CD14-positive monocyte (primary cell): ENCODE results near the gene SMARCAD1. TPM values are rescaled to one million over a fixed set of nuclear protein-coding genes. Genes with fewer than 3 reads are reported as not detected.

ENCODE experiments used
- DNase-seq, 3 donors: peaks; one replicate each; pipeline ENCODE4 v3.0.0-alpha.2; 2011 to 2022
- H2AFZ ChIP-seq: 2 replicates; pipeline ENCODE4 v1.6.0; 2012; ENCODE audit warnings: mild to moderate bottlenecking, low read depth, low read length, inconsistent platforms; ENCODE audit not compliant: insufficient read depth, poor library complexity, severe bottlenecking
- H3K27ac ChIP-seq, 2 donors: 1 replicate in 1 of 2; 2 replicates in 1 of 2; pipeline ENCODE4 v1.5.1; 2012 to 2013; ENCODE audit warnings: low read length in 2 of 2, control low read depth in 1 of 2, inconsistent platforms in 1 of 2, low read depth in 1 of 2, mild to moderate bottlenecking in 1 of 2
- H3K27me3 ChIP-seq, 2 donors: one replicate each; pipeline versions ENCODE4 v1.6.0 to v1.6.1; 2011 to 2013; ENCODE audit warnings: low read length in 2 of 2; ENCODE audit not compliant: control insufficient read depth in 2 of 2, insufficient read depth in 2 of 2
- H3K36me3 ChIP-seq, 2 donors: replicated peaks in 1 of 2; 1 replicate in 1 of 2; 2 replicates in 1 of 2; pipeline versions ENCODE4 v1.5.1 to v1.6.1; 2012 to 2013; ENCODE audit warnings: low read length in 2 of 2, control low read depth in 1 of 2, inconsistent platforms in 1 of 2, mild to moderate bottlenecking in 1 of 2; ENCODE audit not compliant: insufficient read depth in 2 of 2, control insufficient read depth in 1 of 2
- H3K4me1 ChIP-seq, 2 donors: 1 replicate in 1 of 2; 2 replicates in 1 of 2; pipeline versions ENCODE4 v1.5.1 to v1.6.1; 2012 to 2013; ENCODE audit warnings: low read length in 2 of 2, control low read depth in 1 of 2, inconsistent platforms in 1 of 2, mild to moderate bottlenecking in 1 of 2, moderate library complexity in 1 of 2; ENCODE audit not compliant: insufficient read depth in 2 of 2, control insufficient read depth in 1 of 2
- H3K4me2 ChIP-seq: replicated peaks from 2 replicates; pipeline ENCODE3; 2012; ENCODE audit warnings: low read length, moderate library complexity, mild to moderate bottlenecking; ENCODE audit not compliant: poor library complexity, severe bottlenecking; ENCODE audit errors: extremely low read depth
- H3K4me3 ChIP-seq, 3 experiments: fragments of 200-600 bp in 1 of 3; sonication (generic) in 1 of 3; replicated peaks in 1 of 3; 1 replicate in 2 of 3; 2 replicates in 1 of 3; pipeline ENCODE4 v1.5.1; 2011 to 2013; ENCODE audit warnings: low read length in 3 of 3, mild to moderate bottlenecking in 3 of 3, control low read depth in 2 of 3, low read depth in 2 of 3, inconsistent platforms in 1 of 3, moderate library complexity in 1 of 3
- H3K79me2 ChIP-seq: 2 replicates; pipeline ENCODE4 v1.6.0; 2012; ENCODE audit warnings: mild to moderate bottlenecking, control low read depth, inconsistent platforms, low read length, moderate library complexity; ENCODE audit not compliant: insufficient read depth
- H3K9ac ChIP-seq: 2 replicates; pipeline ENCODE4 v1.6.0; 2017; ENCODE audit warnings: low read length, mild to moderate bottlenecking; ENCODE audit not compliant: insufficient read depth, poor library complexity, severe bottlenecking
- H3K9me3 ChIP-seq, 2 donors: replicated peaks in 1 of 2; 1 replicate in 1 of 2; 2 replicates in 1 of 2; pipeline versions ENCODE4 v1.5.1 to v1.6.1; 2012 to 2013; ENCODE audit warnings: low read length in 2 of 2, control low read depth in 1 of 2; ENCODE audit not compliant: control insufficient read depth in 1 of 2, insufficient read depth in 1 of 2
- H4K20me1 ChIP-seq: 2 replicates; pipeline ENCODE4 v1.6.0; 2012; ENCODE audit warnings: mild to moderate bottlenecking, low read length, control low read depth, moderate library complexity; ENCODE audit not compliant: insufficient read depth
- H3K27ac Mint-ChIP-seq, 7 donors: one replicate each; pipeline ENCODE4 v1.8.0; 2020; ENCODE audit warnings: mild to moderate bottlenecking in 7 of 7, mixed read lengths in 7 of 7, moderate library complexity in 6 of 7, inconsistent platforms in 2 of 7
- H3K27me3 Mint-ChIP-seq, 3 donors: one replicate each; pipeline ENCODE4 v1.8.0; 2021 to 2022; ENCODE audit warnings: low read depth in 3 of 3, mild to moderate bottlenecking in 3 of 3, mixed read lengths in 3 of 3, moderate library complexity in 3 of 3, inconsistent platforms in 1 of 3
- H3K36me3 Mint-ChIP-seq, 2 donors: one replicate each; pipeline ENCODE4 v1.8.0; 2020; ENCODE audit warnings: mixed read lengths in 2 of 2, inconsistent platforms in 1 of 2, mild to moderate bottlenecking in 1 of 2
- H3K4me1 Mint-ChIP-seq: one replicate; pipeline ENCODE4 v1.8.0; 2020; ENCODE audit warnings: mild to moderate bottlenecking, mixed read lengths
- H3K4me3 Mint-ChIP-seq, 2 donors: one replicate each; pipeline ENCODE4 v1.8.0; 2020; ENCODE audit warnings: mild to moderate bottlenecking in 2 of 2, mixed read lengths in 2 of 2, moderate library complexity in 1 of 2
- H3K9me3 Mint-ChIP-seq, 7 donors: one replicate each; pipeline ENCODE4 v1.8.0; 2020 to 2022; ENCODE audit warnings: mixed read lengths in 7 of 7, mild to moderate bottlenecking in 6 of 7, moderate library complexity in 6 of 7, inconsistent platforms in 2 of 7
- WGBS: methylation state at CpG from one replicate; pipeline ENCODE4 v1.1.5; 2013; ENCODE audit warnings: missing lambda C conversion rate; ENCODE audit not compliant: insufficient coverage; 5-methylcytosine and 5-hydroxymethylcytosine counted together
- intact Hi-C, 2 donors: fragments of 100-400 bp; cut with micrococcal nuclease; formaldehyde crosslinking; loops; one replicate each; pipeline versions ENCODE4 v1.15.0 to v1.15.1; 2023
- polyA plus RNA-seq, 3 donors: library from polyadenylated mRNA; depleted of rRNA in 1 of 3; unstranded in 2 of 3; stranded (reverse) in 1 of 3; fragments of 300-500 nt in 2 of 3; fragments of >200 nt in 1 of 3; fragmentation: Illumina TruSeq in 2 of 3; gene quantifications; 1 replicate in 2 of 3; 2 replicates in 1 of 3; pipeline ENCODE4 v1.2.3, GENCODE V29; 2012 to 2021
- TF ChIP-seq, protein P1 (sequence below): fragments of 200-600 bp; IDR thresholded peaks from one replicate; pipeline ENCODE4 v1.8.0; 2022; ENCODE audit warnings: antibody characterized with exemption, mild to moderate bottlenecking

Gene SMARCAD1
- polyA plus RNA-seq, 3 donors = 4.9 to 7.0 (median 6.6) TPM

DNA sequence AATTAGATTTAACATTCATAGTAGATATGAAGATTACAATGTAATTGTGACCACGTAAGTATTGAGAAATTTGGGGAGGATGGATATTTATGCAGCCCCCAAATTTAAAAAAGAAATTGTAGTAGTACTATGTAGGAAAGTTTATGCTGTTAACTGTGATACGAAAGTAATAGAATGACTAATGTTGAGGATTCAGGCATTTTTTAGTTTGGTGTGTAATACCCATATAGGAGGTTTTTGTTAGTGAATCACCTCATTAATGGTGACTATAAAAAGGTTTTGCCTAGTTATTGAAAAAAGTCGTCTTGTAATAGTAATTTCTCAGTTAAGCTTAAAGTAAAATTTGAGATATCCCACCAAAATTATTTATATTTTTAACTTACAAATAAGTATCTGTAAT is 67.2 kb downstream of the SMARCAD1 start:
- Histone ChIP-seq H2AFZ (no peak overlapping the region), H3K9me3 (no peaks in the 10 kb centered on the region), H3K9ac (no peak overlapping the region), H3K4me2 (no peak overlapping the region), H3K4me1 (no peaks in the 10 kb centered on the region), H3K27ac (no peak overlapping the region), H3K79me2 (no peaks in the 10 kb centered on the region), H4K20me1 (no peaks in the 10 kb centered on the region), H3K36me3 (peaks cover 59 to 92% of the 10 kb centered on the region in 2 donors), H3K27me3 (no peaks in the 10 kb centered on the region), H3K4me3 (no peak overlapping the region)
- H3K27me3 Mint-ChIP-seq = no peaks in the 10 kb centered on the region
- no peak overlapping the region for H3K4me3 Mint-ChIP-seq
- H3K36me3 Mint-ChIP-seq = peaks cover 50 to 61% of the 10 kb centered on the region in 2 donors
- no peak overlapping the region for H3K27ac Mint-ChIP-seq
- no peak for DNase-seq
- intact Hi-C loops = no loop called here
- no CpG with 5 or more reads among the region's 3 CpGs for WGBS
- H3K4me1 Mint-ChIP-seq = no peaks in the 10 kb centered on the region
- H3K9me3 Mint-ChIP-seq = no peaks in the 10 kb centered on the region
- TF ChIP-seq, protein P1, sequence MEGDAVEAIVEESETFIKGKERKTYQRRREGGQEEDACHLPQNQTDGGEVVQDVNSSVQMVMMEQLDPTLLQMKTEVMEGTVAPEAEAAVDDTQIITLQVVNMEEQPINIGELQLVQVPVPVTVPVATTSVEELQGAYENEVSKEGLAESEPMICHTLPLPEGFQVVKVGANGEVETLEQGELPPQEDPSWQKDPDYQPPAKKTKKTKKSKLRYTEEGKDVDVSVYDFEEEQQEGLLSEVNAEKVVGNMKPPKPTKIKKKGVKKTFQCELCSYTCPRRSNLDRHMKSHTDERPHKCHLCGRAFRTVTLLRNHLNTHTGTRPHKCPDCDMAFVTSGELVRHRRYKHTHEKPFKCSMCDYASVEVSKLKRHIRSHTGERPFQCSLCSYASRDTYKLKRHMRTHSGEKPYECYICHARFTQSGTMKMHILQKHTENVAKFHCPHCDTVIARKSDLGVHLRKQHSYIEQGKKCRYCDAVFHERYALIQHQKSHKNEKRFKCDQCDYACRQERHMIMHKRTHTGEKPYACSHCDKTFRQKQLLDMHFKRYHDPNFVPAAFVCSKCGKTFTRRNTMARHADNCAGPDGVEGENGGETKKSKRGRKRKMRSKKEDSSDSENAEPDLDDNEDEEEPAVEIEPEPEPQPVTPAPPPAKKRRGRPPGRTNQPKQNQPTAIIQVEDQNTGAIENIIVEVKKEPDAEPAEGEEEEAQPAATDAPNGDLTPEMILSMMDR = no peak

DNA sequence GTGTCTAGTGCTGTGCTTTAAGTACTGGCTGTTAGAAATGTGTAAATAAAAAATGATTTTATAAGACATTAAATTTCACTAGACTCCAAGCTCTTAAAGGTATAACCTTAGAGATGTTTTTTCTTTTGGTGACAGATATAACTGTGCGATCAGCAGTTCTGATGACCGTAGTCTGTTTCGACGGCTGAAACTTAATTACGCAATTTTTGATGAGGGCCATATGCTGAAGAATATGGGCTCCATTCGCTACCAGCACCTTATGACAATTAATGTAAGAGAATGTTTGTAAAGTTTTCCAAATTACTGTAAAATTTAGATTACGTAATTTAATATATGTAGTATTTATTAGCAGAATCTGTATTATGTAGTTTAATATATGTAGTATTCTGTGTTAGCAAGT is 68.5 kb downstream of the SMARCAD1 start:
- Mint-ChIP-seq H3K27me3 (no peaks in the 10 kb centered on the region), H3K27ac (no peak overlapping the region), H3K36me3 (peaks cover 55 to 63% of the 10 kb centered on the region in 2 donors), H3K4me3 (no peak overlapping the region), H3K9me3 (no peaks in the 10 kb centered on the region), H3K4me1 (no peaks in the 10 kb centered on the region)
- WGBS = no CpG with 5 or more reads among the region's 7 CpGs
- no peaks in the 10 kb centered on the region for H3K9me3 ChIP-seq
- TF ChIP-seq, protein P1 = no peak
- H3K27me3 ChIP-seq = no peaks in the 10 kb centered on the region
- H3K4me1 ChIP-seq = no peaks in the 10 kb centered on the region
- no peaks in the 10 kb centered on the region for H4K20me1 ChIP-seq
- no peak overlapping the region for H3K9ac ChIP-seq
- peaks cover 64 to 91% of the 10 kb centered on the region in 2 donors for H3K36me3 ChIP-seq
- no peak overlapping the region for H3K27ac ChIP-seq
- no peak overlapping the region for H2AFZ ChIP-seq
- no peaks in the 10 kb centered on the region for H3K79me2 ChIP-seq
- no peak overlapping the region for H3K4me2 ChIP-seq
- H3K4me3 ChIP-seq = no peak overlapping the region
- DNase-seq = no peak
- intact Hi-C loops = no loop called here
